Choroid plexus epithelial cell (primary cell): ENCODE results near the gene MYOZ2.

Experiments
- DNase-seq: peaks from one replicate; pipeline ENCODE4 v3.0.0-alpha.2; 2010; ENCODE audit warnings: low read depth
- H3K4me3 ChIP-seq: 2 replicates; pipeline ENCODE4 v1.5.1; 2011; ENCODE audit warnings: low read depth, mild to moderate bottlenecking, control low read depth, low read length, moderate library complexity
- TF ChIP-seq, protein P1 (sequence below): conservative IDR thresholded peaks from 2 replicates; pipeline ENCODE4 v1.5.1; 2011; ENCODE audit warnings: low read depth, mild to moderate bottlenecking, control low read depth, inconsistent platforms, low read length, moderate library complexity

Gene MYOZ2

GRCh38 chr4:119135721-119136121, at the start of gene MYOZ2:
Gene MYOZ2 (plus strand): TSS chr4:119135832. CDS start chr4:119136526, 694 bp downstream.
- no peak within 1 kb of the TSS for H3K4me3 ChIP-seq
- DNase-seq, result no peak
- TF ChIP-seq, protein P1, sequence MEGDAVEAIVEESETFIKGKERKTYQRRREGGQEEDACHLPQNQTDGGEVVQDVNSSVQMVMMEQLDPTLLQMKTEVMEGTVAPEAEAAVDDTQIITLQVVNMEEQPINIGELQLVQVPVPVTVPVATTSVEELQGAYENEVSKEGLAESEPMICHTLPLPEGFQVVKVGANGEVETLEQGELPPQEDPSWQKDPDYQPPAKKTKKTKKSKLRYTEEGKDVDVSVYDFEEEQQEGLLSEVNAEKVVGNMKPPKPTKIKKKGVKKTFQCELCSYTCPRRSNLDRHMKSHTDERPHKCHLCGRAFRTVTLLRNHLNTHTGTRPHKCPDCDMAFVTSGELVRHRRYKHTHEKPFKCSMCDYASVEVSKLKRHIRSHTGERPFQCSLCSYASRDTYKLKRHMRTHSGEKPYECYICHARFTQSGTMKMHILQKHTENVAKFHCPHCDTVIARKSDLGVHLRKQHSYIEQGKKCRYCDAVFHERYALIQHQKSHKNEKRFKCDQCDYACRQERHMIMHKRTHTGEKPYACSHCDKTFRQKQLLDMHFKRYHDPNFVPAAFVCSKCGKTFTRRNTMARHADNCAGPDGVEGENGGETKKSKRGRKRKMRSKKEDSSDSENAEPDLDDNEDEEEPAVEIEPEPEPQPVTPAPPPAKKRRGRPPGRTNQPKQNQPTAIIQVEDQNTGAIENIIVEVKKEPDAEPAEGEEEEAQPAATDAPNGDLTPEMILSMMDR, result no peak

GRCh38 chr4:119087121-119087520, 48.5 kb upstream of the MYOZ2 start:
- H3K4me3 ChIP-seq, result no peak overlapping the region
- peak; percentile 47 for DNase-seq
- TF ChIP-seq, protein P1, result peak; percentile 51

GRCh38 chr4:119087656-119088055, 48.0 kb upstream of the MYOZ2 start:
- DNase-seq, result no peak
- no peak overlapping the region for H3K4me3 ChIP-seq
- TF ChIP-seq, protein P1, result no peak

GRCh38 chr4:119093042-119093827, 42.4 kb upstream of the MYOZ2 start:
- DNase-seq, result no peak
- no peak overlapping the region for H3K4me3 ChIP-seq
- TF ChIP-seq, protein P1, result no peak

DNA sequence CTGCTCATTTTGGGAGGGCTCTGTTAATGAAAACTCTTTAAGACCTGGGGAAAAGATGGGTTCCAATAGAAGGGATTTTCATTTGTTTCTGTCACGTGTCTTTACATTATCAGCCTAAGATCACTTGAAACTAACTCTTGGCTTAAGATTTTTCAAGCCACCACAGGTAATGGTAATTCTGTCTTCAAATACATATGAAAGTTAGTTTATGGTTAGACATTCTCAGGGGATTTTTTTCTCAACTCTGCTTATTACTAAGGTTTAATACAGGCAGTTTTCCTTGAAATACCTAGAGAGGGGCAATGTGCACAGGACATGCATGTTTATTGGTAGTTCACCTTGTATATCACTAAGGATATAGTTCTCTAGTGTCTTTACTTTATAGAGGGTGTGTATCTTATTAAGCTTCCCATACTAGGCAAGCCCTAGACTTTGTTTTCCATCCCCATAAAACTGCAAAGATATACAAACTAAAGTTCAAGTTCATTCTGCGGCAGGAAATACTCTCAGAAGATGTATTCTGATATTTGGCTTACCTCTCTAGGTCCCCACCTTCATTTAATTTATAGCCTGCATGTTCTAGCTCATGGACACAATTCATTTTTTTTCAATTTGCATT, 38.2 kb upstream of the MYOZ2 start:
- TF ChIP-seq, protein P1, result no peak
- DNase-seq, result no peak
- no peak overlapping the region for H3K4me3 ChIP-seq

DNA sequence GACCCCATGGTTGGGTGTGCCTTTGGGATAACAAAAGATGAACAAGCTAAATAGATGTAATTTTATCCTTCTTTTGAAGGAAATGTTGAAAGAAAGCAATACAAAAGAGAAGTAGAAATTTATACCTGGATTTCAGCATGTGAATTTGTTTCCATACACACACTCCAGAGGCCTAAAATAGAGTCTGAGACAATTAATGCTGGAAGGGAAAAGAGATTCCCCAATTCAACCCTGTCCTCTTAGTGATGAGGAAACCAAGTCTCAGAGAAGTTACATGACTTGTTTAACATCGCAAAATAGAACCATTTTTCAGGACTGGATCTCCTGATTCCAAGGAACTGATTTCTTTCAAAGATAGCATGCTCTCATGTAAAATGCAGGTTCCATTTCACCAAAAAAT, 37.3 kb upstream of the MYOZ2 start:
- no peak overlapping the region for H3K4me3 ChIP-seq
- DNase-seq, result no peak
- TF ChIP-seq, protein P1, result no peak
